Right lobe of liver (tissue), 6 donors: ENCODE data around the gene ARRDC1. TPM values are rescaled to one million over a fixed set of nuclear protein-coding genes. Genes with fewer than 3 reads are reported as not detected.

Experiments used
- ATAC-seq, 4 donors: fragments of 200-7000 bp; cut with Tn5 transposase; one replicate each; pipeline ENCODE4 v1.9.1; 2020; ENCODE audit warnings: mild to moderate bottlenecking in 4 of 4, moderate library complexity in 4 of 4
- DNase-seq, 3 donors: peaks; one replicate each; pipeline ENCODE4 v3.0.0-alpha.2; 2020
- H3K27ac ChIP-seq, 3 donors: fragments of 200-600 bp; one replicate each; pipeline ENCODE4 v1.8.0; 2022
- H3K27me3 ChIP-seq, 2 donors: fragments of 200-600 bp; one replicate each; pipeline ENCODE4 v1.8.0; 2022
- H3K36me3 ChIP-seq, 4 donors: fragments of 200-600 bp; sonication (generic) in 1 of 4; one replicate each; pipeline versions ENCODE4 v1.5.1 to v1.8.0; 2017 to 2022; ENCODE audit warnings: control low read depth in 1 of 4
- H3K4me1 ChIP-seq, 4 donors: fragments of 200-600 bp; sonication (generic) in 1 of 4; one replicate each; pipeline versions ENCODE4 v1.5.1 to v1.8.0; 2017 to 2022; ENCODE audit warnings: control low read depth in 1 of 4
- H3K4me3 ChIP-seq, 3 donors: fragments of 200-600 bp; one replicate each; pipeline ENCODE4 v1.8.0; 2022
- H3K9me3 ChIP-seq, 4 donors: fragments of 200-600 bp; sonication (generic) in 1 of 4; one replicate each; pipeline versions ENCODE4 v1.5.1 to v1.8.0; 2017 to 2022; ENCODE audit warnings: control low read depth in 1 of 4
- CTCF ChIP-seq, 4 donors: fragments of 200-600 bp in 3 of 4; fragments of 450-650 bp in 1 of 4; IDR thresholded peaks; one replicate each; pipeline versions ENCODE4 v1.5.1 to v1.8.0; 2016 to 2022; ENCODE audit warnings: antibody characterized with exemption in 4 of 4, mild to moderate bottlenecking in 2 of 4
- POLR2A ChIP-seq: fragments of 450-650 bp; IDR thresholded peaks from one replicate; pipeline ENCODE4 v1.6.1; 2017; ENCODE audit warnings: antibody characterized with exemption, mild to moderate bottlenecking
- WGBS: methylation state at CpG from one replicate; pipeline ENCODE4 v1.1.6; 2018; ENCODE audit warnings: low coverage, low lambda C conversion rate; ENCODE audit not compliant: insufficient coverage; ENCODE audit errors: missing lambda C conversion rate; 5-methylcytosine and 5-hydroxymethylcytosine counted together
- intact Hi-C, 2 donors: fragments of 100-400 bp; cut with DNase I; formaldehyde crosslinking; loops; one replicate each; pipeline versions ENCODE4 v1.11.2 to v1.14.1; 2022
- total RNA-seq, 6 experiments: library from RNA; depleted of rRNA in 2 of 6; stranded (reverse); fragments of >200 nt in 2 of 6; fragmentation: NEBNext Ultra II Directional in 3 of 6; extraction: Animal tissue kit (Norgen Biotek cat#: 25700) in 3 of 6; gene quantifications; one replicate each; pipeline versions ENCODE4 v1.1.0 to v1.2.4, GENCODE V29; 2016 to 2023
- donor health status: DM: no; HTN: yes; CAD: no.
- donor health status: DM: no; HTN: no; CAD: no.
- donor health status: DM: no; HTN: no; CAD: no.
- donor health status: DM: no; HTN: yes; CAD: no.
- donor health status: DM: no; HTN: yes; CAD: no.

Gene ARRDC1
- total RNA-seq, 6 experiments from 2014 or later: 19.1 to 45.0 (median 25.2) TPM

GRCh38 chr9:137630126-137630525 is 24.6 kb downstream of the ARRDC1 start:
- TF ChIP-seq CTCF (IDR thresholded peaks at IDR 0.05): no peak
- TF ChIP-seq POLR2A: no peak
- 5% methylated on average over 1 of the region's 1 CpG for WGBS
- ATAC-seq (peak in 3 of 4 donors; percentile 25 to 56 (median 26)), DNase-seq (no peak)
- H3K27ac ChIP-seq: no peak overlapping the region
- no peaks in the 10 kb centered on the region for H3K27me3 ChIP-seq
- no peaks in the 10 kb centered on the region for H3K36me3 ChIP-seq
- H3K4me1 ChIP-seq: peaks cover 0 to 50% (median 8%) of the 10 kb centered on the region in 4 donors
- H3K9me3 ChIP-seq: no peaks in the 10 kb centered on the region
- intact Hi-C loops: no loop called here
- H3K4me3 ChIP-seq: no peak overlapping the region

- H3K36me3 ChIP-seq: no peaks in the 10 kb centered on the region
- H3K27me3 ChIP-seq: no peaks in the 10 kb centered on the region
- WGBS: 53% methylated on average over 4 of the region's 4 CpGs
- H3K27ac ChIP-seq: no peak overlapping the region
- intact Hi-C loops: no loop called here
- TF ChIP-seq CTCF (IDR thresholded peaks at IDR 0.05): no peak
- TF ChIP-seq POLR2A: no peak
- ATAC-seq (peak; percentile 14 to 48 (median 32)), DNase-seq (no peak)
- peaks cover 0 to 44% (median 8%) of the 10 kb centered on the region in 4 donors for H3K4me1 ChIP-seq
- no peaks in the 10 kb centered on the region for H3K9me3 ChIP-seq
- H3K4me3 ChIP-seq: no peak overlapping the region
Observed at GRCh38 chr9:137630679-137631078, 25.2 kb downstream of the ARRDC1 start.

GRCh38 chr9:137631345-137632229 is 26.1 kb downstream of the ARRDC1 start:
- Histone ChIP-seq H3K27ac (no peak overlapping the region), H3K36me3 (no peaks in the 10 kb centered on the region), H3K4me1 (peaks cover 0 to 43% (median 8%) of the 10 kb centered on the region in 4 donors), H3K9me3 (no peaks in the 10 kb centered on the region), H3K4me3 (no peak overlapping the region), H3K27me3 (no peaks in the 10 kb centered on the region)
- 67% methylated on average over 13 of the region's 16 CpGs for WGBS
- ATAC-seq (no peak), DNase-seq (no peak)
- intact Hi-C loops: no loop called here
- no peak for TF ChIP-seq POLR2A
- TF ChIP-seq CTCF (IDR thresholded peaks at IDR 0.05): no peak

- no peak overlapping the region for H3K27ac ChIP-seq
Observed at GRCh38 chr9:137632230-137633161, 27.0 kb downstream of the ARRDC1 start.

More at GRCh38 chr9:137632230-137633161, 27.0 kb downstream of the ARRDC1 start:
- H3K4me1 ChIP-seq: peaks cover 0 to 43% (median 8%) of the 10 kb centered on the region in 4 donors
- H3K9me3 ChIP-seq: no peaks in the 10 kb centered on the region
- WGBS: 55% methylated on average over 16 of the region's 23 CpGs
- H3K27me3 ChIP-seq: no peaks in the 10 kb centered on the region
- intact Hi-C loops: no loop called here
- DNase-seq (no peak), ATAC-seq (peak; percentile 29 to 62 (median 38))
- H3K4me3 ChIP-seq: no peak overlapping the region
- no peak for TF ChIP-seq POLR2A
- no peak for TF ChIP-seq CTCF (IDR thresholded peaks at IDR 0.05)
- no peaks in the 10 kb centered on the region for H3K36me3 ChIP-seq
